GM21619 (cell line): ENCODE measurements around the gene KLHL29.
A peak's percentile ranks its signal among the peaks of the same experiment; 100 is the strongest.
"Not testable (repeated sequence)": the region's sequence is repeated elsewhere in the genome, so short reads cannot be mapped to it uniquely, and the experiment has no call there.

ENCODE experiments used
- ATAC-seq: cut with Tn5 transposase; IDR thresholded peaks from one replicate; pipeline ENCODE4 v1.9.1; 2021; ENCODE audit not compliant: unreplicated experiment

The KLHL29 gene

GRCh38 chr2:23384551-23385343, at the start of gene KLHL29:
Gene KLHL29, plus strand, starts transcription at chr2:23385179. Its CDS starts 177,018 bp downstream, at chr2:23562197.
- ATAC-seq, result peak; percentile 55

- no peak for ATAC-seq
These were observed 49.4 kb upstream of the KLHL29 start for GRCh38 chr2:23335550-23335949.

GRCh38 chr2:23342075-23342474, 42.9 kb upstream of the KLHL29 start:
- no peak for ATAC-seq

- ATAC-seq, result no peak
These were observed 39.0 kb upstream of the KLHL29 start for GRCh38 chr2:23346029-23346428.

- ATAC-seq, result no peak
These were observed 38.2 kb upstream of the KLHL29 start for GRCh38 chr2:23346781-23347180.

- ATAC-seq, result no peak
These were observed 37.4 kb upstream of the KLHL29 start for GRCh38 chr2:23347471-23348092.

GRCh38 chr2:23348093-23348481, 36.9 kb upstream of the KLHL29 start:
- ATAC-seq, result not testable (repeated sequence)

GRCh38 chr2:23349508-23349907, 35.5 kb upstream of the KLHL29 start:
- no peak for ATAC-seq

- no peak for ATAC-seq
These were observed 34.8 kb upstream of the KLHL29 start for GRCh38 chr2:23350041-23350791.

GRCh38 chr2:23350792-23351355, 34.1 kb upstream of the KLHL29 start:
- ATAC-seq, result no peak

GRCh38 chr2:23351388-23352141, 33.4 kb upstream of the KLHL29 start:
- ATAC-seq, result peak; percentile 92

- peak; percentile 77 for ATAC-seq
These were observed 30.4 kb upstream of the KLHL29 start for GRCh38 chr2:23354554-23354953.

- ATAC-seq, result no peak
These were observed 30.0 kb upstream of the KLHL29 start for GRCh38 chr2:23355001-23355400.

GRCh38 chr2:23356711-23357110, 28.3 kb upstream of the KLHL29 start:
- ATAC-seq, result no peak

- ATAC-seq, result no peak
These were observed 25.1 kb upstream of the KLHL29 start for GRCh38 chr2:23359631-23360567.

- no peak for ATAC-seq
These were observed 24.3 kb upstream of the KLHL29 start for GRCh38 chr2:23360571-23361125.

- no peak for ATAC-seq
These were observed 23.8 kb upstream of the KLHL29 start for GRCh38 chr2:23361152-23361551.

GRCh38 chr2:23363268-23363667, 21.7 kb upstream of the KLHL29 start:
- ATAC-seq, result no peak

GRCh38 chr2:23363831-23364230, 21.1 kb upstream of the KLHL29 start:
- ATAC-seq, result no peak
